Smooth muscle cell (in vitro differentiated cells): ENCODE measurements around the gene HNF1B. TPM values are rescaled to one million over a fixed set of nuclear protein-coding genes. Genes with fewer than 3 reads are reported as not detected.

Source experiments
- DNase-seq: peaks from one replicate; lab custom pipeline; 2025; ENCODE audit not compliant: unreplicated experiment; lab: John Stamatoyannopoulos, UW
- H2AFZ ChIP-seq: fragments of 200-600 bp; sonication (generic); 2 replicates; pipeline ENCODE4 v1.6.0; 2016; ENCODE audit warnings: antibody characterized with exemption, low read depth, mild to moderate bottlenecking
- H3F3A ChIP-seq: fragments of 200-600 bp; sonication (generic); 2 replicates; pipeline ENCODE4 v1.6.0; 2017; ENCODE audit warnings: antibody characterized with exemption, low read depth
- H3K27ac ChIP-seq: fragments of 200-600 bp; sonication (generic); 2 replicates; pipeline ENCODE4 v1.5.1; 2016; ENCODE audit warnings: low read depth, mild to moderate bottlenecking
- H3K27me3 ChIP-seq: fragments of 200-600 bp; sonication (generic); 2 replicates; pipeline ENCODE4 v1.6.1; 2016; ENCODE audit warnings: low read depth, mild to moderate bottlenecking
- H3K36me3 ChIP-seq: fragments of 200-600 bp; sonication (generic); 2 replicates; pipeline ENCODE4 v1.5.1; 2016; ENCODE audit warnings: low read depth
- H3K4me1 ChIP-seq: fragments of 200-600 bp; sonication (generic); 2 replicates; pipeline ENCODE4 v1.5.1; 2016; ENCODE audit warnings: low read depth
- H3K4me2 ChIP-seq: fragments of 200-600 bp; sonication (generic); 2 replicates; pipeline ENCODE4 v1.6.0; 2016; ENCODE audit warnings: mild to moderate bottlenecking
- H3K4me3 ChIP-seq: fragments of 200-600 bp; sonication (generic); 2 replicates; pipeline ENCODE4 v1.5.1; 2016; ENCODE audit warnings: mild to moderate bottlenecking
- H3K79me2 ChIP-seq: fragments of 200-600 bp; sonication (generic); 2 replicates; pipeline ENCODE4 v1.6.0; 2016; ENCODE audit warnings: low read depth, mild to moderate bottlenecking
- H3K9ac ChIP-seq: fragments of 200-600 bp; sonication (generic); 2 replicates; pipeline ENCODE4 v1.6.0; 2016; ENCODE audit warnings: low read depth
- H3K9me3 ChIP-seq: fragments of 200-600 bp; sonication (generic); replicated peaks from 2 replicates; pipeline ENCODE4 v1.5.1; 2016; ENCODE audit warnings: low read depth
- H4K20me1 ChIP-seq: fragments of 200-600 bp; sonication (generic); 2 replicates; pipeline ENCODE4 v1.6.0; 2016; ENCODE audit warnings: low read depth
- WGBS: methylation state at CpG from one replicate; pipeline ENCODE4 v1.1.7; 2016; ENCODE audit warnings: low lambda C conversion rate; 5-methylcytosine and 5-hydroxymethylcytosine counted together
- polyA plus RNA-seq: library from polyadenylated mRNA; unstranded; fragments of >200 nt; fragmentation: Nextera tagmentation; extraction: Ambion mirVana; gene quantifications from 2 replicates; pipeline ENCODE4 v1.2.1, GENCODE V29; 2016
- total RNA-seq: library from RNA; depleted of rRNA; stranded (reverse); fragments of >200 nt; gene quantifications from 2 replicates; pipeline ENCODE4 v1.2.3, GENCODE V29; 2014
- TF ChIP-seq, protein P1 (sequence below): fragments of 200-600 bp; sonication (generic); IDR thresholded peaks from 2 replicates; pipeline ENCODE4 v1.5.1; 2017; ENCODE audit warnings: borderline replicate concordance, mild to moderate bottlenecking, antibody characterized with exemption; ENCODE audit not compliant: insufficient read depth, poor library complexity, severe bottlenecking

HNF1B gene
- total and polyA plus RNA-seq, 2 experiments from 2014 or later = not detected

DNA sequence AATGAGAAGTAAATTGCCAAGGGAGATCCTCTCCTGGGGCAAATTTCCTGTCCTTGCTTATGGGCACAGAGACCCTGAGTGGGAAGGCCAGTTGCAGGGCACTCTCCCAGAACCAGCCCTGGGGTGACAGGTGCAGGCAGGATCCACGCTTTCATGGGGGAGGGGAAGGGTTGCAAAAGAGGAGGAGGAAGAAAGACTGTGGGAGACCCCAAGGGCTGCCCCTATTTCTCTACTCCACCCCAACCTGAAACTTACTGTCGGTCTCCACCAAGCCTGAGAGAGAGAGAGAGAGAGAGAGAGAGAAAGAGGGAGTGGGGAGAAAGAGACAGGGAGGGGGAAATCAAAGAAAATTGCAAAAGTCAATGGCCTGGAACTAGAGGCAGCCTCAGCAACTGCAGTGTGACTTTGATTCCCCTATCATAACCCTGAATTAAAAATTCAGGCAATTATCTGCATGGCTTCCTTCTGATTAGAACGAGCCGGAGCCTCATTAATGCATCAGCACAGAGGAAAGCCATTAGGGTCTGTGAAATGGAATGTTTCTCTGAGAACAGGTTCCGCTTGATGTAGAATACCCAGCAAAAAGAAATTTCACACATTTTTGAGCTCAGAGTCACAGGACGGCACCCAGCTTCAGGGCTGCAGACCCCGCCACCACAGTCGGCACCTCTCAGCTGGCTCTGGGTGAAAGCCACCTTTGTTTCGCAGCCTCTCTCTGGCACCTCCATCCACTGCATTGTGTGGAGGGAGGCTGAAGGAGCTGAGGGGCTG is 45.1 kb upstream of the HNF1B start:
- no peaks in the 10 kb centered on the region for H3K4me1 ChIP-seq
- no peak overlapping the region for H3K27ac ChIP-seq
- no peak overlapping the region for H3K4me3 ChIP-seq
- no peaks in the 10 kb centered on the region for H3K9me3 ChIP-seq
- peaks cover 5% of the 10 kb centered on the region for H3F3A ChIP-seq
- H3K4me2 ChIP-seq = no peak overlapping the region
- H3K9ac ChIP-seq = no peak overlapping the region
- no peaks in the 10 kb centered on the region for H4K20me1 ChIP-seq
- H3K36me3 ChIP-seq = no peaks in the 10 kb centered on the region
- DNase-seq = no peak
- H3K79me2 ChIP-seq = no peaks in the 10 kb centered on the region
- TF ChIP-seq, protein P1, sequence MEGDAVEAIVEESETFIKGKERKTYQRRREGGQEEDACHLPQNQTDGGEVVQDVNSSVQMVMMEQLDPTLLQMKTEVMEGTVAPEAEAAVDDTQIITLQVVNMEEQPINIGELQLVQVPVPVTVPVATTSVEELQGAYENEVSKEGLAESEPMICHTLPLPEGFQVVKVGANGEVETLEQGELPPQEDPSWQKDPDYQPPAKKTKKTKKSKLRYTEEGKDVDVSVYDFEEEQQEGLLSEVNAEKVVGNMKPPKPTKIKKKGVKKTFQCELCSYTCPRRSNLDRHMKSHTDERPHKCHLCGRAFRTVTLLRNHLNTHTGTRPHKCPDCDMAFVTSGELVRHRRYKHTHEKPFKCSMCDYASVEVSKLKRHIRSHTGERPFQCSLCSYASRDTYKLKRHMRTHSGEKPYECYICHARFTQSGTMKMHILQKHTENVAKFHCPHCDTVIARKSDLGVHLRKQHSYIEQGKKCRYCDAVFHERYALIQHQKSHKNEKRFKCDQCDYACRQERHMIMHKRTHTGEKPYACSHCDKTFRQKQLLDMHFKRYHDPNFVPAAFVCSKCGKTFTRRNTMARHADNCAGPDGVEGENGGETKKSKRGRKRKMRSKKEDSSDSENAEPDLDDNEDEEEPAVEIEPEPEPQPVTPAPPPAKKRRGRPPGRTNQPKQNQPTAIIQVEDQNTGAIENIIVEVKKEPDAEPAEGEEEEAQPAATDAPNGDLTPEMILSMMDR = no peak
- WGBS = 77% methylated on average over 9 of the region's 9 CpGs
- H3K27me3 ChIP-seq = peaks cover 6% of the 10 kb centered on the region
- H2AFZ ChIP-seq = no peak overlapping the region

DNA sequence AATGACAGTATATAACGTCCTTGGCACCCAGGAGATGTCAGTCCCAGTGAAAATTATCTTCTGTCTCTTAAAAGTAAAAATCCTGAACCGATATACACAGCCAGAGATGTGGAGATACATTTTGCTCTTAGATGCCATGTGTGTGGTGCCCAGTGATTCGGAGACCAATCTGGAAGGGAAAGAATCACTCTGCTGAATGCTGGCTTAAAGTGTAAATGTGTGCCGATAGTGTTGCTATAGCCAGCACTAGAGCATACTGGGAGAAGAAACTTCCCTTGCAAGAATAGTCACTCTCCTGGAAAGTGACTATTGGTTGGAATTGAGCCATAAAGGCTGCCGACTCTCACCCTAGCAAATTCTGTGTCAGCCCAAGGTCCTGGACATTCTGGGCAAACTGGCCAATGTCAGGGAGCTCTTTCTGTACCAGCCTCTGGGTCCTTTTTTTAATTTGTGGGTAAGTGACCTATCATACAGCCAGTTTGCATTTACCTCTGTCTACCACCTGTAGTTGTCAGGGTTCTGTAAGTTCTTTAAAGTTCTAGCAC is 44.2 kb upstream of the HNF1B start:
- TF ChIP-seq, protein P1 = no peak
- no peak overlapping the region for H3K9ac ChIP-seq
- peaks cover 6% of the 10 kb centered on the region for H3K27me3 ChIP-seq

DNA sequence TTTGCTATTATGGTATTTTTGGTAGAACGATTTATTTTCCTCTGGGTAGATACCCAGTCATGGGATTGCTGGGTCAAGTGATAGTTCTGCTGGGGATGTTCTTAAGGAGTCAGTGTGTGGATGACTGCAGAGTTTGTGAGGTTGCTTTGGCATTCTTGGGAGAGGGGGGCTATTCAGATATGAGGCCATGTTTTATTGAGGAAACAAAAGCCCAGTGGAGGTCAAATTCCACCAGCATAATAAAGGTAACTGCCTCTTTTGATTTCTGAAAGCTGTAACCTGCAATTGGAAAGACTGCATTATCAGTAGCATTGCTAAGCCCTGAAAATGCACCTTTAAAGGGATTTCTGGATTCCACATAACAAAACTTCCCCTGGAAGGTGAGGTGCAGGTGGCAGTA is 43.7 kb upstream of the HNF1B start:
- Histone ChIP-seq H3K36me3 (no peaks in the 10 kb centered on the region), H3K9me3 (no peaks in the 10 kb centered on the region), H4K20me1 (no peaks in the 10 kb centered on the region), H3K4me1 (no peaks in the 10 kb centered on the region), H3F3A (peaks cover 5% of the 10 kb centered on the region), H3K9ac (no peak overlapping the region), H3K27me3 (peaks cover 6% of the 10 kb centered on the region), H3K4me2 (no peak overlapping the region), H3K27ac (no peak overlapping the region), H3K4me3 (no peak overlapping the region), H3K79me2 (no peaks in the 10 kb centered on the region), H2AFZ (no peak overlapping the region)
- WGBS = 88% methylated on average over 1 of the region's 1 CpG
- TF ChIP-seq, protein P1 = no peak
- DNase-seq = no peak

More for the DNA sequence above, 44.2 kb upstream of the HNF1B start:
- Histone ChIP-seq H3K27ac (no peak overlapping the region), H3K9me3 (no peaks in the 10 kb centered on the region), H3F3A (peaks cover 5% of the 10 kb centered on the region), H4K20me1 (no peaks in the 10 kb centered on the region), H2AFZ (no peak overlapping the region), H3K4me1 (no peaks in the 10 kb centered on the region), H3K79me2 (no peaks in the 10 kb centered on the region), H3K4me2 (no peak overlapping the region), H3K4me3 (no peak overlapping the region), H3K36me3 (no peaks in the 10 kb centered on the region)
- WGBS = 86% methylated on average over 5 of the region's 5 CpGs
- no peak for DNase-seq
